Suprapubic skin (tissue), 4 donors: ENCODE results near the gene S100A1.

ENCODE experiments used
- EP300 ChIP-seq: sonication (generic); formaldehyde crosslinking; IDR thresholded peaks from one replicate; pipeline ENCODE4 v1.6.1; 2017; ENCODE audit warnings: antibody characterized with exemption
- POLR2AphosphoS5 ChIP-seq, 3 donors: sonication (generic); formaldehyde crosslinking; IDR thresholded peaks; one replicate each; pipeline ENCODE4 v1.6.1; 2017; ENCODE audit warnings: antibody characterized with exemption in 3 of 3
- TF ChIP-seq, protein P1 (sequence below), 2 donors: fragments of 200-600 bp in 1 of 2; fragments of 450-650 bp in 1 of 2; sonication (generic) in 1 of 2; IDR thresholded peaks; one replicate each; pipeline ENCODE4 v1.5.1; 2016 to 2019; ENCODE audit warnings: antibody characterized with exemption in 2 of 2, mild to moderate bottlenecking in 1 of 2, moderate library complexity in 1 of 2

GRCh38 chr1:153659656-153660055 is 31.4 kb downstream of the S100A1 start:
- no peak for TF ChIP-seq EP300
- TF ChIP-seq, protein P1, sequence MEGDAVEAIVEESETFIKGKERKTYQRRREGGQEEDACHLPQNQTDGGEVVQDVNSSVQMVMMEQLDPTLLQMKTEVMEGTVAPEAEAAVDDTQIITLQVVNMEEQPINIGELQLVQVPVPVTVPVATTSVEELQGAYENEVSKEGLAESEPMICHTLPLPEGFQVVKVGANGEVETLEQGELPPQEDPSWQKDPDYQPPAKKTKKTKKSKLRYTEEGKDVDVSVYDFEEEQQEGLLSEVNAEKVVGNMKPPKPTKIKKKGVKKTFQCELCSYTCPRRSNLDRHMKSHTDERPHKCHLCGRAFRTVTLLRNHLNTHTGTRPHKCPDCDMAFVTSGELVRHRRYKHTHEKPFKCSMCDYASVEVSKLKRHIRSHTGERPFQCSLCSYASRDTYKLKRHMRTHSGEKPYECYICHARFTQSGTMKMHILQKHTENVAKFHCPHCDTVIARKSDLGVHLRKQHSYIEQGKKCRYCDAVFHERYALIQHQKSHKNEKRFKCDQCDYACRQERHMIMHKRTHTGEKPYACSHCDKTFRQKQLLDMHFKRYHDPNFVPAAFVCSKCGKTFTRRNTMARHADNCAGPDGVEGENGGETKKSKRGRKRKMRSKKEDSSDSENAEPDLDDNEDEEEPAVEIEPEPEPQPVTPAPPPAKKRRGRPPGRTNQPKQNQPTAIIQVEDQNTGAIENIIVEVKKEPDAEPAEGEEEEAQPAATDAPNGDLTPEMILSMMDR (IDR thresholded peaks at IDR 0.05): no peak
- TF ChIP-seq POLR2AphosphoS5 (IDR thresholded peaks at IDR 0.05): no peak
